Osteocyte (in vitro differentiated cells): ENCODE results near the gene CAVIN2. TPM values are rescaled to one million over a fixed set of nuclear protein-coding genes. Genes with fewer than 3 reads are reported as not detected.

Experiments used
- DNase-seq: peaks from one replicate; pipeline ENCODE4 v3.0.0; 2021; ENCODE audit warnings: mixed read lengths; ENCODE audit not compliant: unreplicated experiment; ENCODE audit errors: extremely low spot score
- H3K27ac Mint-ChIP-seq: one replicate; pipeline ENCODE4 v1.8.0; 2021; ENCODE audit warnings: mild to moderate bottlenecking, mixed read lengths; ENCODE audit not compliant: unreplicated experiment
- H3K27me3 Mint-ChIP-seq: one replicate; pipeline ENCODE4 v1.8.0; 2021; ENCODE audit warnings: mixed read lengths; ENCODE audit not compliant: unreplicated experiment
- H3K36me3 Mint-ChIP-seq: one replicate; pipeline ENCODE4 v1.8.0; 2021; ENCODE audit warnings: mixed read lengths; ENCODE audit not compliant: unreplicated experiment
- H3K4me1 Mint-ChIP-seq: one replicate; pipeline ENCODE4 v1.8.0; 2021; ENCODE audit warnings: mixed read lengths; ENCODE audit not compliant: unreplicated experiment
- H3K4me3 Mint-ChIP-seq: one replicate; pipeline ENCODE4 v1.8.0; 2021; ENCODE audit warnings: mild to moderate bottlenecking, moderate library complexity, mixed read lengths; ENCODE audit not compliant: unreplicated experiment
- H3K9me3 Mint-ChIP-seq: one replicate; pipeline ENCODE4 v1.8.0; 2021; ENCODE audit warnings: mixed read lengths; ENCODE audit not compliant: unreplicated experiment
- total RNA-seq: library from RNA; stranded (reverse); gene quantifications from 2 replicates; pipeline ENCODE4 v1.2.1, GENCODE V29; 2021
- TF ChIP-seq, protein P1 (sequence below): fragments of 200-600 bp; sonication (generic); IDR thresholded peaks from 2 replicates; pipeline ENCODE4 v1.5.0; 2021; ENCODE audit warnings: antibody characterized with exemption, mild to moderate bottlenecking, moderate library complexity

CAVIN2 gene
- total RNA-seq, 1 donor from 2014 or later = 5.3 TPM

DNA sequence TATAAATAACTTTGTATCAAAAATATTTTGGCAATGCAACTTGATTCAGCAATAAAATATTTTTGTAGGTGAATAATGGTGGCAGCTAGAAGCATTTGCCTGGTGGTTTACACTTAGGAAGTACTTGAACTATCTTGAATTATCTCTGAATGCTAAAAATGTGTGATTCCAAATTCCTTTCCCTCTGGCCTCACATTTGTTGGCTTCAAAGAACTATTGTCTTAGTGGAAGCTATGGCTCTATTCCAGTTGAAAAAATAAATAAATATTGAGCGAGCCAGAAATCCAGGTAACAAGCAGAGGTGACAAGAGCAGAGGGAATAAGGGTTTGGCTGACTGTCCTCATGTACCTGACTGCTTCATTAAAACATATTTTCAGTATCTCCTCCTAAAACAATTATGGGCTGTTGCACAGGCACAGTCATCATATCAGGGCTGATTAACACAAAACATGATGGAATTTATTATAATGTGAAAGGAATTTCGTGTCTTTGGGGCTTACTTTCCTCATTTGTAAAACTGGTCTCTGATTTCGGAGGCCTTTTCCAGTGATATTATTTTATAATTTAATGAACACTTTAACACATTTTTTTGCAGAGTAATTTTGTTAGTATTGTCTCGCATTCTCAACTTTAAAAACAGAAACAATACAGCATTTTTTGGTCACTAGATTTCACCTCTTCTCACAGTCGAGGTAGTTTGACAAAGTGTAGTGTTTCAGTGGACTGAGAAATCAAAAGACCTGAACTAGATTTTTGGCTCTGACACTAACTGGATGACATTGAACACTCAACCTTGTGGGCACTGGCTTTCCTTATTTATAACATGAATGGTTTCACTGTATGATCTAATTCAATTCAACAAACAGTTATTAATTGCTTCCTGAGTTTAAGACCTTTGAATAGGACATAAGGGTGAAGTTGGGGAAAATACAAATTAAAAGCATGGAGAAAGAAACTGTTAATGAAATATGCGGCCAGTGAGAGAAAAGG lies 7.8 kb upstream of the CAVIN2 start:
- TF ChIP-seq, protein P1, sequence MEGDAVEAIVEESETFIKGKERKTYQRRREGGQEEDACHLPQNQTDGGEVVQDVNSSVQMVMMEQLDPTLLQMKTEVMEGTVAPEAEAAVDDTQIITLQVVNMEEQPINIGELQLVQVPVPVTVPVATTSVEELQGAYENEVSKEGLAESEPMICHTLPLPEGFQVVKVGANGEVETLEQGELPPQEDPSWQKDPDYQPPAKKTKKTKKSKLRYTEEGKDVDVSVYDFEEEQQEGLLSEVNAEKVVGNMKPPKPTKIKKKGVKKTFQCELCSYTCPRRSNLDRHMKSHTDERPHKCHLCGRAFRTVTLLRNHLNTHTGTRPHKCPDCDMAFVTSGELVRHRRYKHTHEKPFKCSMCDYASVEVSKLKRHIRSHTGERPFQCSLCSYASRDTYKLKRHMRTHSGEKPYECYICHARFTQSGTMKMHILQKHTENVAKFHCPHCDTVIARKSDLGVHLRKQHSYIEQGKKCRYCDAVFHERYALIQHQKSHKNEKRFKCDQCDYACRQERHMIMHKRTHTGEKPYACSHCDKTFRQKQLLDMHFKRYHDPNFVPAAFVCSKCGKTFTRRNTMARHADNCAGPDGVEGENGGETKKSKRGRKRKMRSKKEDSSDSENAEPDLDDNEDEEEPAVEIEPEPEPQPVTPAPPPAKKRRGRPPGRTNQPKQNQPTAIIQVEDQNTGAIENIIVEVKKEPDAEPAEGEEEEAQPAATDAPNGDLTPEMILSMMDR = no peak
- DNase-seq = no peak
- Mint-ChIP-seq H3K4me3 (no peak overlapping the region), H3K27ac (no peak overlapping the region), H3K27me3 (no peaks in the 10 kb centered on the region), H3K36me3 (no peaks in the 10 kb centered on the region), H3K4me1 (peaks cover 20% of the 10 kb centered on the region), H3K9me3 (peaks cover 6% of the 10 kb centered on the region)

DNA sequence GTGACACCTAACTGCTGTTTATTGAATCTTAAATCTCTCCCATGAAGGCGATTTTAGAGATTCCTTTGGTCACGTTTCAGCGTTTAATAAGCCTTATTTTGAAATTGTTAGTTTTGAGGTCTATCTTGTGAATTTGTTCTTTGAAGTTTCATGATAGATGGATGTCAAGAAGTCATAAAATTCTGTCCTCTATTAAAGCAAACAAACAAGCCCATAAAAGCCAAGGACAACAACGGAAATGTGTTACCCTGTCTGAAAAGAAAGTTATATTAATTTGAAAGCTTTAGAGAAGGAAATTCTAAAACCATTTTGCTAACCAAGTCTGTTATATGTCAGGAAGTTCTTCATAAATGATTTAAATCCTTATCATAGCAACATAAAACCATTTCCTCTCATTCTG lies 7.0 kb upstream of the CAVIN2 start:
- DNase-seq = no peak
- Mint-ChIP-seq H3K9me3 (peaks cover 6% of the 10 kb centered on the region), H3K4me1 (peaks cover 23% of the 10 kb centered on the region), H3K27me3 (no peaks in the 10 kb centered on the region), H3K27ac (no peak overlapping the region), H3K4me3 (no peak overlapping the region), H3K36me3 (no peaks in the 10 kb centered on the region)
- TF ChIP-seq, protein P1 = no peak

DNA sequence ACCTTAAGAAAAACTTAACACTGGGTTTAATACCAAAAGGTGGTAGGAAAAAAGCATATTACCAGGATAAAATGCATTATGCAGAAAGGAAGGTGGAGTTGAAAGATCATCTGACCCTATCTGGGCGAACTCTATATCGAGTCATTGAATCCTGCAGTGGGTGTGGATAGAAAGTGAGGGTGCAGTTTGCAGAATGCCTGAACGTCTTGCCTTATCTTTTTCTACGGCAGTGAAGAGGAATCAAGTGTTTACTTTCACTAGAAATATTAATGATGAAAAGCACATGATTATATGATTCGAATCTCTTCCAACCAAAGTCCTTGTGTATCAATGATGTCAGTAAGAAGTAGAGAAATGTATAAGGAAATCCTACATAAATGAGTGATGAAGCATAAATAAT lies 4.3 kb upstream of the CAVIN2 start:
- peaks cover 34% of the 10 kb centered on the region for H3K4me1 Mint-ChIP-seq
- TF ChIP-seq, protein P1 = no peak
- no peak overlapping the region for H3K27ac Mint-ChIP-seq
- no peak overlapping the region for H3K4me3 Mint-ChIP-seq
- H3K27me3 Mint-ChIP-seq = no peaks in the 10 kb centered on the region
- H3K36me3 Mint-ChIP-seq = no peaks in the 10 kb centered on the region
- DNase-seq = no peak
- no peaks in the 10 kb centered on the region for H3K9me3 Mint-ChIP-seq

DNA sequence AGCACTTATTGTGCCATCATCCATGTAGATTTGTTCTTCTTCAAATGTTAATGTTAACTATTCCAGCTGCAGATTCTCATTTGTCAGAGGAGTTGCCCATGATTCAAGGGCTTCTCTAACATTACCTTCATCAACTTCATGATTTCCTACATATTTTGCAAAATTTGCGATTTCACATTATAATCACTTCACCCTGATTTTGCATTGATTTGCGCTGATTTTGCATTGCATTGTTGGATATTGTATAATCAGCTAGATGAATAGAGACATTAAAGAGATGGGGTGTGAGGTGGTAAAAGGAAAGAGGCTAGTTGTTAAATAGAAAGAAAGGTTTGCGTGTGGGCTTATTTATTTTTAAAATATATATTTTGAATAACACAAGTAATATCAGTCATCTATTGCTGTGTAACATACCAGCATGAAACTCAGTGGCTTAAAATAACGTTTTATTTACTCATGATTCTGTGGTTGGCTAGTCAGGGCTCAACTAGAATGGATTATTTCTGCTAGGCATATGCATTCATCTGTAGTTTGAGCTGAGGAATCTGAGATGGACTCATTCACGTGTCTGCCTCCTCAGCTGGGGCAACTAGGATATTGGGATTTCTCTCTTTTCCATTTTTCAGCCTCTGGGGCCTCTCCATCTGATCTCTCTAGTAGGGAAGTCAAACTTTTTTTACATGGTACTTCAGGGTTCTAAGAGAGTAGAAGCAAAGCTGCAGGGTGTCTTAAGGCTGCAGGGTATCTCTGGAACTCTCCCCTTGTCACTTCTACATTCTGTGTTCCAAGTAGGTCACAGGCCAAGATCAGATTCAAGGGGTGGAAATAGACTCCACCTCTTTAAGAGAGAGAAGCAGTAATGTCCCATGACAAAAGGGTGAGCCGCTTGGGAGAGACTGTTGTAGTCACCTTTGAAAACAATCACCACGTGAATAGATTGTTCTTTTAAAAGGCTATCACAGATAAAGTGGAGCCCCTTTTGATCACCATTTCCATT lies 2.2 kb upstream of the CAVIN2 start:
- Mint-ChIP-seq H3K36me3 (no peaks in the 10 kb centered on the region), H3K27me3 (no peaks in the 10 kb centered on the region), H3K4me1 (peaks cover 50% of the 10 kb centered on the region), H3K4me3 (no peak overlapping the region), H3K9me3 (no peaks in the 10 kb centered on the region), H3K27ac (peak overlapping the region; percentile 7)
- TF ChIP-seq, protein P1 = no peak
- no peak for DNase-seq
